GOT3 (cell line): ENCODE results near the gene VAPB.

Experiments
- DNase-seq: peaks from one replicate; lab custom pipeline; 2025; ENCODE audit warnings: mixed read lengths; lab: John Stamatoyannopoulos, UW

VAPB gene

DNA sequence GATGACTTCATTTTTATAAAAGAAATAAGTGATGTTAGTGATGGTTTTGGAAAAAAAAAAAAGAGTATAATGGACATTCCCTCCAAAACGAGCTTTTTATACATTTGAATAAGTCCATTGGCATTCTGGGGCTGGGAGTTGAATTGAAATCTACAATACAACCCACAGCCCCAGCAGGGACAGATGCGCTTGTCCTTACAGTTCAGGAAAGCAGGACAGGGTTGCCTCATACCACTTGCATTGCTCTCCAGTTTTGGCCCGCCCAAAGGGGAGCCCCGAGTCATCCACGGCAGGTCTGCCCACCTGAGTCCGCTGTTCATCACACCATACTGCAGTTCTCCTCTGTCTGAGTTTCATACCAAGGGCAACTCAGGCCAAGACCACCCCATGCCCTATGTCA is 46.2 kb downstream of the VAPB start:
- no peak for DNase-seq

GRCh38 chr20:58436868-58437645 is 48.0 kb downstream of the VAPB start:
- no peak for DNase-seq

DNA sequence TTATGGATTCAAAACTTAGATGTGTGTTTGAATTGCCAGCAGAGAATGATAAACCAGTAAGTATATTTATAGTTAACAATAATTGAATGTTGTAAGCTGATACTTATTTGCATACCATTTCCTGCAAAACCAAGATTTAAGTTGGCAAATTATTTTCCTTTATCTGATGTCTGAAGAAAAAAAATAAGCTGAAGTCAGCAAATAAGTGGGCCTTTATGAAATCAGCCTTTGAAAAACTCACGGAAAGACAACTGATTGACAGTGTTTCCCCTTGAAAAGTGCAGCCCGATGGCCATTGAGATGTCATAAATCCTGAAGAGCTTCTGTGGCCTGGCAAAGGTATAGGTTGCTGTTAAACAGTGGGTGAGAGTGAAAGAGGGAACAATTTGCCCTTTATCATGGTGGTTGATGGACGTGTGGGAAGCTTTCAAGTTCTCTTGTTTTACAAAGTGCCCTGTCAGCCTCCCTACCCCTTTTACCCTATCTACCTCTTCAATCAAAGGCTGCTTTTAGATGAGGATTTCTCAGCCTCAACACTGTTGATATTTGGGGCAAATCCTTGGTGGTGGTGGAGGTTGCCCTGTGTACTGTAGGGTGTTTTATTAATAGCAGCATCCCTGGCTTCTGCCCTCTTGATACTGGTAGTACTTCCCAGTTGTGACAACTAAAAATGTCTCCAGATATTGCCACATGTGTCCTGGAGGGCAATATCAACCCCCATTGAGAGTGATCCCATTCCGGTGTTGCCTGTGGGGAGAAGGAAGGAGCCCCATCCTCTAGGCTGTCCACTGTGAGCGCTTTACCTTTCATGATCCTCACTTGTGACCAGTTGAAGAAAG is 50.2 kb downstream of the VAPB start:
- no peak for DNase-seq

DNA sequence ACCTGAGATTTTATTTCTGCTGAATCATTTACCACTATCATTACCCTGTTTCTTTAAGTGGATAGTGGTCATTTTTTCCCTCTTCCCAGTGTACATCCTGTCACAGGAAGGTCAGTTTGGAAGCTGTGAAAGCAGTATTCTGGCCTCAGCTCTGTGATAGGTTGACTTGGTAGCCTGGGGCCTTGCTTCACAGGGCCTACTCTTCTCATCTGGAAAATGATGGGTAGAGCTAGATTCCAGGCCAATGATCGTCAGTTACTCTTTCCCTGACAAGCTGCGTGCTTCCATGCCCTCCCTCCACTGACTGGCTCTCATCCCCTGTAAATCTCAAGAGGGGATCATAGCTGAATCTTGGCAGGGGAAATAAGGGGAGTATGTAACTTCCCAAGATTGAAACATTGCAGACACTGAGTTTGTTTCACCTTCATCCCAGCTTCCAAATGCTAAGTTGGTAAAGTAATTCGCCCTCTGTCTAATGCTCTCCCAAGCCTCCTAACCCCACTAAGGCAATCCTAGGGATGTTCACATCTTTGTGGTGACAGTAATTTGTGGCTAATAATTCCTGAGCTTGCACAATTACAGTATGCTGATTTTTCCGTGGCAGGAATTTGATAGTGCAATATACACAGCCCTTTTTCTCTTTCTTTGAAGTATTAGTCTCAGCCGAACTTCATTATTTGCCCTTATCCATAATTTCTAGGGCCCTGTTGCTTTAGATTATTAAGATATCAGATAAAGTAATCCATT is 51.2 kb downstream of the VAPB start:
- no peak for DNase-seq

DNA sequence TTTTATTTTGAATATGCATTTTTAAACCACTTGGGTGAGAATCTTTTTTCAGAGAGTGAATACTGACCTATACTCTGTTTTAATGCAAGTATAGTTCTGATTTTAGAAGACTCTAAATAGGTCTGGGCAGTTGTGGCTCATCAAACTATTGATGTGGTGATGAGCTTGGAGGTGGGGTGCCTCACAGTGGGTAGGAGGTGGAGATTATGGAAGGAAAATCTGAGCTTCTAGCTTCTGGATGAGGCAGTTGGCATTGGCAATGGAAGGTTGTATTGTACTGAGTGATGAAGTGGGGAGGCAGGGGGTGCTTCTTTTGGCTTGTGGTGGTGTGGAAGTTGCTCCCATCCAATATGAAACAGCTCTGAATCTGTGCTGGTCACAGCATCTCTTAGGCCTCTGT is 52.7 kb downstream of the VAPB start:
- DNase-seq = no peak

GRCh38 chr20:58444746-58445255 is 55.8 kb downstream of the VAPB start:
- DNase-seq = no peak

- DNase-seq = no peak
Measured at GRCh38 chr20:58446264-58446959, 57.4 kb downstream of the VAPB start.

GRCh38 chr20:58446960-58447265 is 57.9 kb downstream of the VAPB start:
- no peak for DNase-seq

GRCh38 chr20:58447511-58448391 is 58.7 kb downstream of the VAPB start:
- no peak for DNase-seq

- no peak for DNase-seq
Measured at GRCh38 chr20:58448958-58449357, 59.9 kb downstream of the VAPB start.

GRCh38 chr20:58449681-58450221 is 60.7 kb downstream of the VAPB start:
- DNase-seq = no peak

DNA sequence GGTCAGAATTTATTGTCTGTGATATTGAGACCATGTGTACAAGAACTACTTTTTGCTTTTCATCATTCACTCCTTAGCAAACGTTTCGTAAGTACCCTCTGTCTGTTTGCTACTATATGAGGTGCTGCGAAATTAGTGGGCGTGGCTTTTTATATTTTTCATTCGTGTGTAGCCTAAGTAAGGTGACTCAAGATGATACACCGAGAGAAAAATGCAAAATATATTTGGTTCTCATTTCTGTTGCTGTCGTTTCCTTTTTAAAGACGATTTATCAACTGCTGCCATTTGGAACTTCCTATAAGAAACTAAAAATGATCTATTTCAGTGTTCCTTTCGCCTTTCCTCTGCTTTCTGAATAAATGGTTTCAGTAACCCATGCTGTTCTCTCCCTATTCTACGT is 61.2 kb downstream of the VAPB start:
- no peak for DNase-seq

DNA sequence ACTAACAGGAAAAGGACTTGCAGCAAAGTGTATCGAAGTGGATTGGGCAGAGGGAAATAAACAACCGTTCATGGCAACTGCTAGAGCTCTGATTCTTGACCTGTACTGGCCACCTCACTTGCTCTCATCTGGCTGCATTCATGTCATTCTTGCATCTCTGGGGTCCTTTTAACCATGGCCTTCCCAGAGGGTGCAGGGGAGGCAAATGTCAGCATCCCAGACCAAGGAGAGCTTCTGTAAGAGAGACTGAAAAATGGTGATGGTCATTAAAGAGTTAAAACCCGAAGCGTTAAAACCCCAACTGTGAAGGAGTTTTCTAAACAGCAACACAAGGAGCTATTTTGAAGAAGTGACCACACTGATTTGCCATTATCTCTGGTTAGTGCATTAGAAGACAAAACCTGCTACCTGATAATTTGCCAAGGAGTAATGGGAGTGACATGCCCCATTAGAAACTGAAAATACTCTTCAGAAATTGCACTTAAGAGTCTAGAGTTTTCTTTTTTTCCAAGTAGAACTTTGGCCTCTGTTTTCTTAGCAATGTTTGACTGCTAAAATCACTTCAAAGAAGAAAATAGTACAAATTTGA is 63.7 kb downstream of the VAPB start:
- DNase-seq = no peak

- DNase-seq = no peak
Measured at GRCh38 chr20:58453391-58453790, 64.4 kb downstream of the VAPB start.

- no peak for DNase-seq
Measured at GRCh38 chr20:58454460-58454859, 65.4 kb downstream of the VAPB start.

- DNase-seq = no peak
Measured at GRCh38 chr20:58457083-58457695, 68.2 kb downstream of the VAPB start.

GRCh38 chr20:58458342-58459057 is 69.5 kb downstream of the VAPB start:
- DNase-seq = no peak

DNA sequence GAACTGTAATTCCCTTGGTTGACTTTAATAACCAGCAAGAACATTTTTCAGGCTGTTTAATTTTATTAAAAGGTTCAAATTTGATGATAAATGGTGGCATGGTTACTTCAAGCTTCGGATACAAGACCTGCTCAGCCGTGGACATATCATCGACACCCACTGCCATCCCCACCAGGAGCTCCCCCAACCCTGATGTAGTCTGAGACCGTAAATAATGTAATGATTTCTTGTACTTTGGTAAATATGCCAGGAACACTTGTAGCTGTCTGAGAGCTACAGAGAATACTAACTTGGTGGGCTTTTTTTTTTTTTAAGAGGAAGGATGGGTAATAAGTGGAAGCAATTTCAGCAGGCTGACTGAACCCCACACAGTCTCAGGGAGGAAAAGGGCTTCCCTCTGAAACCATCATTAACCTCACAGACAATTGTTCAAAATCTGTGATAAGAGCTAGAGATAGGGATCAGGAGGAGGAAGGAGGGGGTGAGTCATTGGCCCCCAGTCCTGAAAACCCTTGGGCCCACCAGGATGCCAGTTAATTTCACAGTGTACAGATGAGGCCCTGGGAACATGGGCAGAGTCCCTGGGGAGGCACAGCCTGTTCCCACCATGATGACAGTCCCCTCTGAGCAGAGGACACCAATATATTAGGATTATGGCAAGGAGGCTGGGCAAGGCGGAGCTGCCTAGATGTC is 70.2 kb downstream of the VAPB start:
- DNase-seq = no peak

GRCh38 chr20:58461104-58461503 is 72.1 kb downstream of the VAPB start:
- DNase-seq = no peak
